PC-3 (cell line): ENCODE data around the gene PSMA7. TPM values are rescaled to one million over a fixed set of nuclear protein-coding genes. Genes with fewer than 3 reads are reported as not detected.

Experiments
- ATAC-seq: fragments of 200-7000 bp; cut with Tn5 transposase; 2 replicates; pipeline ENCODE4 v1.9.1; 2020; ENCODE audit warnings: mild to moderate bottlenecking, moderate library complexity
- BruUV-seq: library from RNA; stranded (reverse); fragments of 400-500 nt; replicated peaks from 2 replicates; lab custom pipeline; 2021; lab: Mats Ljungman, UMichigan
- CTCF ChIA-PET: fragments of 300-600 bp; sonication (Branson Sonifier 250); formaldehyde crosslinking; loops from one replicate; lab custom pipeline; 2022; ENCODE audit warnings: antibody characterized with exemption; lab: Charles Lee
- POLR2A ChIA-PET: fragments of 300-600 bp; sonication (Branson Sonifier 250); formaldehyde crosslinking; loops from one replicate; lab custom pipeline; 2022; ENCODE audit warnings: antibody characterized with exemption; ENCODE audit not compliant: unreplicated experiment; lab: Charles Lee
- DNase-seq: peaks from one replicate; pipeline ENCODE4 v3.0.0-alpha.2; 2015
- H2AFZ ChIP-seq: fragments of 300-600 bp; sonication (generic); 2 replicates; pipeline ENCODE4 v1.6.0; 2016; ENCODE audit warnings: antibody characterized with exemption, low read length
- H3F3A ChIP-seq: fragments of 300-600 bp; sonication (generic); one replicate; pipeline ENCODE4 v1.6.0; 2017; ENCODE audit warnings: antibody characterized with exemption, low read length, control low read depth, mild to moderate bottlenecking; ENCODE audit not compliant: unreplicated experiment
- H3K27ac ChIP-seq: fragments of 300-600 bp; sonication (generic); 2 replicates; pipeline ENCODE4 v1.5.1; 2016; ENCODE audit warnings: mild to moderate bottlenecking, low read length
- H3K27me3 ChIP-seq: fragments of 300-600 bp; sonication (generic); 2 replicates; pipeline ENCODE4 v1.6.1; 2016; ENCODE audit warnings: low read length, mixed read lengths
- H3K36me3 ChIP-seq: fragments of 300-600 bp; sonication (generic); 2 replicates; pipeline ENCODE4 v1.6.1; 2016; ENCODE audit warnings: low read depth, mixed run types, low read length, mixed read lengths
- H3K4me1 ChIP-seq: fragments of 300-600 bp; sonication (generic); 2 replicates; pipeline ENCODE4 v1.5.1; 2016; ENCODE audit warnings: low read length; ENCODE audit not compliant: insufficient read depth
- H3K4me2 ChIP-seq: fragments of 300-600 bp; sonication (generic); 2 replicates; pipeline ENCODE4 v1.6.0; 2016; ENCODE audit warnings: low read length
- H3K4me3 ChIP-seq: fragments of 300-600 bp; sonication (generic); 2 replicates; pipeline ENCODE4 v1.5.1; 2016; ENCODE audit warnings: mild to moderate bottlenecking, low read length, mixed read lengths
- H3K79me2 ChIP-seq: fragments of 300-600 bp; sonication (generic); 2 replicates; pipeline ENCODE4 v1.6.1; 2017; ENCODE audit warnings: low read length, mixed read lengths
- H3K9ac ChIP-seq: fragments of 300-600 bp; sonication (generic); 2 replicates; pipeline ENCODE4 v1.6.0; 2016; ENCODE audit warnings: mild to moderate bottlenecking, low read length
- H3K9me2 ChIP-seq: fragments of 300-600 bp; sonication (generic); replicated peaks from 2 replicates; pipeline ENCODE4 v1.6.1; 2016; ENCODE audit warnings: mixed run types, low read length, mixed read lengths
- H3K9me3 ChIP-seq: fragments of 300-600 bp; sonication (generic); 2 replicates; pipeline ENCODE4 v1.6.1; 2016; ENCODE audit warnings: low read length, mixed read lengths
- H4K20me1 ChIP-seq: fragments of 300-600 bp; sonication (generic); 2 replicates; pipeline ENCODE4 v1.6.1; 2016; ENCODE audit warnings: low read length, mixed read lengths
- EZH2 ChIP-seq: fragments of 300-600 bp; sonication (generic); IDR thresholded peaks from one replicate; pipeline ENCODE4 v1.6.1; 2017; ENCODE audit warnings: antibody characterized with exemption, mild to moderate bottlenecking, low read length; ENCODE audit not compliant: unreplicated experiment
- EZH2phosphoT487 ChIP-seq: fragments of 300-600 bp; sonication (generic); IDR thresholded peaks from 2 replicates; pipeline ENCODE4 v1.6.1; 2018; ENCODE audit warnings: mild to moderate bottlenecking, antibody characterized with exemption, low read length, borderline replicate concordance
- intact Hi-C: fragments of 100-400 bp; cut with micrococcal nuclease; formaldehyde crosslinking; loops from 2 replicates; pipeline ENCODE4 v1.9.0; 2023
- total RNA-seq: library from RNA; depleted of rRNA; stranded (reverse); fragments of >200 nt; gene quantifications from 2 replicates; pipeline ENCODE4 v1.2.3, GENCODE V29; 2014
- TF ChIP-seq, protein P1 (sequence below): fragments of 300-600 bp; sonication (generic); conservative IDR thresholded peaks from 2 replicates; pipeline ENCODE4 v1.5.1; 2017; ENCODE audit warnings: antibody characterized with exemption, low read depth, mild to moderate bottlenecking, low read length

The PSMA7 gene
- total RNA-seq, 1 experiment from 2014 or later = 751 TPM

DNA sequence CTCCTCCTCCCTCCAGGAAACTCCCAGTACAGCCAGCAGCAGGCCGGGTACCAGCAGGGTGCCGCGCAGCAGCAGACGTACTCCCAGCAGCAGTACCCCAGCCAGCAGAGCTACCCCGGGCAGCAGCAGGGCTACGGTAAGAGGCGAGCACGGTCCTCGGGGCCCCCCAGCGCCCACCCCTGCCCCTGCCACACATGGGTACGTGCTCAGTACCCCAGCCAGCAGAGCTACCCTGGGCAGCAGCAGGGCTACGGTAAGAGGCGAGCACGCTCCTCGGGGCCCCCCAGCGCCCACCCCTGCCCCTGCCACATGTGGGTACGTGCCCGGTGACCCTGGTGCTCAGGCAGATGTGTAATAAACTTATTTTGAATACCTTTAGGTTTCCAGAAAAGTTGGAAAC, 29.5 kb upstream of the PSMA7 start:
- H3K9me2 ChIP-seq = no peaks in the 10 kb centered on the region
- no peak for TF ChIP-seq EZH2
- no peak for TF ChIP-seq EZH2phosphoT487
- H3K36me3 ChIP-seq = peaks cover 6% of the 10 kb centered on the region
- H3K79me2 ChIP-seq = no peaks in the 10 kb centered on the region
- no peaks in the 10 kb centered on the region for H3K27me3 ChIP-seq
- no peak overlapping the region for H3K4me2 ChIP-seq
- intact Hi-C loops = no loop called here
- CTCF ChIA-PET = no interaction called here
- POLR2A ChIA-PET = no interaction called here
- H3K27ac ChIP-seq = no peak overlapping the region
- no peak for ATAC-seq
- no peak for DNase-seq
- H3K9ac ChIP-seq = no peak overlapping the region
- no peaks in the 10 kb centered on the region for H3F3A ChIP-seq
- H4K20me1 ChIP-seq = no peaks in the 10 kb centered on the region
- H3K9me3 ChIP-seq = no peaks in the 10 kb centered on the region
- no peak overlapping the region for H3K4me3 ChIP-seq
- no peaks in the 10 kb centered on the region for H3K4me1 ChIP-seq
- no peak overlapping the region for H2AFZ ChIP-seq
- no TSS peak for BruUV-seq

DNA sequence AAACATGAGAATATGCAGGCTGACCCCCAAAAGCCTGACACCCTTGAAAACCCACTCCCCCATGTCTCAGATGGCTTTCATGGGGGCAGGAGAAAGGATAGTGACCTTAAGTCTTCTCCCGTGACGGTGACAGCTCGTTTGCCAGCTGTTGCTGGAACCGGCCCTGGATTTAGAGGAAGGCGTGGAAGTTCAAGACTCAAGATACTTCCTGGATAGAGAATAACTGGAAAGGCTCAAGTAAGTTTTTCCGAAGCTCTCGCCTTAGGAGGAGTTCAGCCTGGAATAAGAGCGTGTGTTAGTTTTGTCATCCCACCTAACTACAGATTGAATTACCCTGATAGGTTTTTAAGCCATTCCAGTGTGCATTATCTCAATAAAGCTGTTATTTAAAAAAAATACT, 28.1 kb upstream of the PSMA7 start:
- Histone ChIP-seq H3K9ac (no peak overlapping the region), H3K9me2 (no peaks in the 10 kb centered on the region), H3K9me3 (no peaks in the 10 kb centered on the region), H3K79me2 (no peaks in the 10 kb centered on the region), H3K4me3 (no peak overlapping the region), H3K4me1 (no peaks in the 10 kb centered on the region), H3K4me2 (no peak overlapping the region), H3K27ac (no peak overlapping the region), H2AFZ (no peak overlapping the region), H4K20me1 (no peaks in the 10 kb centered on the region), H3K27me3 (no peaks in the 10 kb centered on the region), H3F3A (no peaks in the 10 kb centered on the region), H3K36me3 (peaks cover 7% of the 10 kb centered on the region)
- CTCF ChIA-PET = no interaction called here
- POLR2A ChIA-PET = no interaction called here
- no peak for DNase-seq
- BruUV-seq = no TSS peak
- ATAC-seq = no peak
- intact Hi-C loops = no loop called here
- TF ChIP-seq, protein P1, sequence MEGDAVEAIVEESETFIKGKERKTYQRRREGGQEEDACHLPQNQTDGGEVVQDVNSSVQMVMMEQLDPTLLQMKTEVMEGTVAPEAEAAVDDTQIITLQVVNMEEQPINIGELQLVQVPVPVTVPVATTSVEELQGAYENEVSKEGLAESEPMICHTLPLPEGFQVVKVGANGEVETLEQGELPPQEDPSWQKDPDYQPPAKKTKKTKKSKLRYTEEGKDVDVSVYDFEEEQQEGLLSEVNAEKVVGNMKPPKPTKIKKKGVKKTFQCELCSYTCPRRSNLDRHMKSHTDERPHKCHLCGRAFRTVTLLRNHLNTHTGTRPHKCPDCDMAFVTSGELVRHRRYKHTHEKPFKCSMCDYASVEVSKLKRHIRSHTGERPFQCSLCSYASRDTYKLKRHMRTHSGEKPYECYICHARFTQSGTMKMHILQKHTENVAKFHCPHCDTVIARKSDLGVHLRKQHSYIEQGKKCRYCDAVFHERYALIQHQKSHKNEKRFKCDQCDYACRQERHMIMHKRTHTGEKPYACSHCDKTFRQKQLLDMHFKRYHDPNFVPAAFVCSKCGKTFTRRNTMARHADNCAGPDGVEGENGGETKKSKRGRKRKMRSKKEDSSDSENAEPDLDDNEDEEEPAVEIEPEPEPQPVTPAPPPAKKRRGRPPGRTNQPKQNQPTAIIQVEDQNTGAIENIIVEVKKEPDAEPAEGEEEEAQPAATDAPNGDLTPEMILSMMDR = no peak
- TF ChIP-seq EZH2phosphoT487 (no peak), EZH2 (no peak)

DNA sequence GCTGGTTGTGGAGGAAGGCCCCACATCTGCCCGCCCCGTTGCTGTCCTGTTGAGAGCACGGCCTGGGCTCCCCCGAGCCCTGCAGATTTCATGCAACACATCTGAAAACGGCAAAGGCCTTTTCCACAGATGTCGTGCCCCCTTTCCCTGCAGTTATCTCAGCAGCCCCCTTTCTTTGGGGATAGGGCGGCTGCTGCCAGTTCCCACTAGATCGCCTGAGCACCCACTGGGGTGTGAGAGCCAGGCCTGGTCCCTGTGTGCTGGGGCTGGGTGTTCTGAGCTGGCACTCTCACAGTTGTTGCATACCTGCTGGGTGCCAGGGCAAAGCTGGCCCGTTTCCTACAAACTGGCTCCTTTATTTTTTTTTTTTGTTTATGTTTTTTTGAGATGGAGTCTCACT, 27.3 kb upstream of the PSMA7 start:
- H3F3A ChIP-seq = no peaks in the 10 kb centered on the region
- no peaks in the 10 kb centered on the region for H4K20me1 ChIP-seq
- BruUV-seq = no TSS peak
- no peak overlapping the region for H3K4me2 ChIP-seq
- H3K79me2 ChIP-seq = no peaks in the 10 kb centered on the region
- no peaks in the 10 kb centered on the region for H3K9me2 ChIP-seq
- H2AFZ ChIP-seq = no peak overlapping the region
- H3K9ac ChIP-seq = no peak overlapping the region
- no peaks in the 10 kb centered on the region for H3K27me3 ChIP-seq
- CTCF ChIA-PET = no interaction called here
- H3K36me3 ChIP-seq = peaks cover 9% of the 10 kb centered on the region
- H3K4me3 ChIP-seq = no peak overlapping the region
- H3K4me1 ChIP-seq = no peaks in the 10 kb centered on the region
- no peak overlapping the region for H3K27ac ChIP-seq
- POLR2A ChIA-PET = no interaction called here
- TF ChIP-seq EZH2 (no peak), EZH2phosphoT487 (no peak)
- TF ChIP-seq, protein P1 = no peak
- ATAC-seq (no peak), DNase-seq (no peak)
- H3K9me3 ChIP-seq = no peaks in the 10 kb centered on the region
- intact Hi-C loops = no loop called here
